PFSK-1 (cell line): ENCODE data around the gene ZSCAN1.

Experiments used
- POLR2AphosphoS5 ChIP-seq: IDR thresholded peaks from 2 replicates; pipeline ENCODE4 v1.6.1; 2012; ENCODE audit warnings: low read depth, mild to moderate bottlenecking, control low read depth, low read length, moderate library complexity
- SIN3A ChIP-seq: IDR thresholded peaks from 2 replicates; pipeline ENCODE4 v1.6.1; 2012; ENCODE audit warnings: mild to moderate bottlenecking, low read length, moderate library complexity, borderline replicate concordance; ENCODE audit not compliant: insufficient read depth
- TF ChIP-seq, protein P1 (sequence below), 2 experiments: IDR thresholded peaks; 2 replicates each; pipeline versions ENCODE4 v1.6.1 to v1.8.0; 2011 to 2012; ENCODE audit warnings: low read depth in 2 of 2, low read length in 2 of 2, control low read depth in 1 of 2, inconsistent platforms in 1 of 2, mild to moderate bottlenecking in 1 of 2, moderate library complexity in 1 of 2; ENCODE audit not compliant: insufficient read depth in 1 of 2

DNA sequence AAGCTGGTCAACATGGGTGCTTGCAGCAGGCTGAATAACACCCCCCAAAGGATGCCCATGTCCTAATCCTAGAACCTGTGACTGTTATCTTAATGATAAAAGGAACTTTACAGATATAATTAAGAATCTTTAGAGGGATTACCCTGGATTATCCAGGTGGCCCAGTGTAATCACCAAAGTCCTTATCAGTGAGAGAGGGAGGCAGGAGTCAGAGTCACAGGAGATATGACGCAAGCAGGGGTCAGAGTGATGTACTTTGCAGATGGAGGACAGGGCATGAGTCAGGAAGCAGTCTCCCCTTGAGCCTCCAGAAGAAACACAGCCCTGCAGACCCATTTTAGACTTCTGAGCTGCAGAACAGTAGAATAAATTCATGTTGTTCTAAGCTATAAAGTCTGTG, 41.0 kb upstream of the ZSCAN1 start:
- TF ChIP-seq POLR2AphosphoS5 (no peak), SIN3A (no peak)
- TF ChIP-seq, protein P1, sequence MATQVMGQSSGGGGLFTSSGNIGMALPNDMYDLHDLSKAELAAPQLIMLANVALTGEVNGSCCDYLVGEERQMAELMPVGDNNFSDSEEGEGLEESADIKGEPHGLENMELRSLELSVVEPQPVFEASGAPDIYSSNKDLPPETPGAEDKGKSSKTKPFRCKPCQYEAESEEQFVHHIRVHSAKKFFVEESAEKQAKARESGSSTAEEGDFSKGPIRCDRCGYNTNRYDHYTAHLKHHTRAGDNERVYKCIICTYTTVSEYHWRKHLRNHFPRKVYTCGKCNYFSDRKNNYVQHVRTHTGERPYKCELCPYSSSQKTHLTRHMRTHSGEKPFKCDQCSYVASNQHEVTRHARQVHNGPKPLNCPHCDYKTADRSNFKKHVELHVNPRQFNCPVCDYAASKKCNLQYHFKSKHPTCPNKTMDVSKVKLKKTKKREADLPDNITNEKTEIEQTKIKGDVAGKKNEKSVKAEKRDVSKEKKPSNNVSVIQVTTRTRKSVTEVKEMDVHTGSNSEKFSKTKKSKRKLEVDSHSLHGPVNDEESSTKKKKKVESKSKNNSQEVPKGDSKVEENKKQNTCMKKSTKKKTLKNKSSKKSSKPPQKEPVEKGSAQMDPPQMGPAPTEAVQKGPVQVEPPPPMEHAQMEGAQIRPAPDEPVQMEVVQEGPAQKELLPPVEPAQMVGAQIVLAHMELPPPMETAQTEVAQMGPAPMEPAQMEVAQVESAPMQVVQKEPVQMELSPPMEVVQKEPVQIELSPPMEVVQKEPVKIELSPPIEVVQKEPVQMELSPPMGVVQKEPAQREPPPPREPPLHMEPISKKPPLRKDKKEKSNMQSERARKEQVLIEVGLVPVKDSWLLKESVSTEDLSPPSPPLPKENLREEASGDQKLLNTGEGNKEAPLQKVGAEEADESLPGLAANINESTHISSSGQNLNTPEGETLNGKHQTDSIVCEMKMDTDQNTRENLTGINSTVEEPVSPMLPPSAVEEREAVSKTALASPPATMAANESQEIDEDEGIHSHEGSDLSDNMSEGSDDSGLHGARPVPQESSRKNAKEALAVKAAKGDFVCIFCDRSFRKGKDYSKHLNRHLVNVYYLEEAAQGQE (IDR thresholded peaks at IDR 0.05; ENCODE audit: insufficient read depth in 1 of 2, low read depth in 2 of 2, low read length in 2 of 2), result no peak
